K562 (cell line): ENCODE measurements around the gene ABHD1. TPM values are rescaled to one million over a fixed set of nuclear protein-coding genes. Genes with fewer than 3 reads are reported as not detected.
A peak's percentile ranks its signal among the peaks of the same experiment; 100 is the strongest.

Source experiments
- BRF1 ChIP-seq: IDR thresholded peaks from 3 replicates; pipeline ENCODE4 v1.6.1; 2011; ENCODE audit warnings: borderline replicate concordance, mild to moderate bottlenecking; ENCODE audit not compliant: insufficient read length; ENCODE audit errors: extremely low read depth
- CBX2 ChIP-seq: fragments of 200-600 bp; sonication (generic); IDR thresholded peaks from one replicate; pipeline ENCODE4 v1.6.1; 2012; ENCODE audit warnings: mild to moderate bottlenecking, low read length, inconsistent platforms; ENCODE audit not compliant: insufficient read depth, poor library complexity, severe bottlenecking
- ETV1 ChIP-seq: fragments of 450-650 bp; conservative IDR thresholded peaks from 2 replicates; pipeline ENCODE4 v1.6.1; 2016; ENCODE audit warnings: missing genetic modification characterization, control low read depth, low read depth, missing compliant biosample characterization
- NEUROD1 ChIP-seq: fragments of 150-350 bp; IDR thresholded peaks from 2 replicates; pipeline ENCODE4 v1.6.1; 2014; ENCODE audit warnings: borderline replicate concordance, low read length, low read depth; ENCODE audit not compliant: partially characterized antibody
- RBM17 ChIP-seq: fragments of 200-400 bp; formaldehyde crosslinking; IDR thresholded peaks from 2 replicates; pipeline ENCODE4 v1.6.1; 2017; ENCODE audit warnings: low read depth, mild to moderate bottlenecking, low read length, borderline replicate concordance
- RBM22 ChIP-seq: fragments of 200-400 bp; formaldehyde crosslinking; IDR thresholded peaks from 2 replicates; pipeline ENCODE4 v1.6.1; 2018; ENCODE audit warnings: low read length, low read depth; ENCODE audit not compliant: poor library complexity, severe bottlenecking
- SRF ChIP-seq, 2 experiments: fragments of 250-450, 450-650 bp in 1 of 2; sonication (Bioruptor Pico) in 1 of 2; sonication (generic) in 1 of 2; formaldehyde crosslinking; IDR thresholded peaks; 2 replicates each; pipeline versions ENCODE4 v1.5.0 to v1.5.1; 2020 to 2022; ENCODE audit warnings: mild to moderate bottlenecking in 1 of 2, missing genetic modification reagents in 1 of 2
- ZNF121 ChIP-seq: sonication (generic); formaldehyde crosslinking; conservative IDR thresholded peaks from 2 replicates; pipeline ENCODE4 v1.8.0; 2022; ENCODE audit warnings: missing genetic modification reagents
- ZNF318 ChIP-seq, 2 experiments: fragments of 450-650 bp; IDR thresholded peaks; 2 replicates each; pipeline ENCODE4 v1.6.1; 2016; ENCODE audit warnings: mild to moderate bottlenecking in 2 of 2, borderline replicate concordance in 1 of 2, low read depth in 1 of 2, moderate library complexity in 1 of 2
- ZNF592 ChIP-seq: fragments of 450-650 bp; IDR thresholded peaks from 2 replicates; pipeline ENCODE4 v1.6.1; 2017; ENCODE audit warnings: antibody characterized with exemption, mild to moderate bottlenecking
- ZNF764 ChIP-seq: fragments of 250-450 bp; sonication (Bioruptor Pico); IDR thresholded peaks from 2 replicates; pipeline ENCODE4 v1.4.0; 2020; ENCODE audit warnings: low read depth, mild to moderate bottlenecking, moderate library complexity
- polyA plus RNA-seq, 8 experiments: library from polyadenylated mRNA; depleted of rRNA in 4 of 8; stranded (reverse) in 5 of 8; unstranded in 3 of 8; fragments of >200 nt; fragmentation: Nextera tagmentation in 2 of 8; fragmentation: Illumina TruSeq in 1 of 8; extraction: Ambion mirVana in 2 of 8; extraction: Trizol in 1 of 8; gene quantifications; 2 replicates each; pipeline versions ENCODE4 v1.2.1 to v1.2.3, GENCODE V29; 2011 to 2014; ENCODE audit warnings: inconsistent platforms in 1 of 8, missing spikeins in 1 of 8
- total RNA-seq, 7 experiments: library from RNA; depleted of rRNA in 6 of 7; stranded (reverse); fragments of >200 nt in 6 of 7; fragmentation: Illumina TruSeq in 2 of 7; extraction: Trizol in 2 of 7; gene quantifications; 2 replicates each; pipeline versions ENCODE4 v1.2.1 to v1.2.3, GENCODE V29; 2011 to 2021; ENCODE audit warnings: low replicate concordance in 1 of 7

The ABHD1 gene
- total and polyA plus RNA-seq, 9 of the 15 experiments (the other 6 are each of a cell fraction or from before 2014, with no cell fraction given), result 0.10 to 0.16 (median 0.11) TPM; not detected in 5

- TF ChIP-seq RBM22 (no peak), ZNF592 (peak; percentile 98), BRF1 (no peak), ZNF318 (IDR thresholded peaks at IDR 0.05; ENCODE audit: borderline replicate concordance in 1 of 2, low read depth in 1 of 2) (no peak), ZNF764 (no peak), CBX2 (no peak), SRF (CRISPR knock-in tag; IDR thresholded peaks at IDR 0.05) (no peak), ETV1 (tag) (0 out of 2 replicates have a peak, but pooled peaks have one; percentile 42), RBM17 (no peak), ZNF121 (no peak), NEUROD1 (no peak)
Observed at GRCh38 chr2:27092696-27093429, 30.8 kb upstream of the ABHD1 start (continued).
